RWPE2 (cell line): ENCODE measurements around the gene DENND5A.

Experiments
- ATAC-seq: fragments of 200-7000 bp; cut with Tn5 transposase; 3 replicates; pipeline ENCODE4 v1.9.1; 2021; ENCODE audit warnings: low read depth
- DNase-seq: peaks from one replicate; pipeline ENCODE4 v3.0.0-alpha.2; 2020; ENCODE audit warnings: low spot score
- H3K27ac ChIP-seq: fragments of 450-650 bp; 2 replicates; pipeline ENCODE4 v1.5.1; 2017; ENCODE audit warnings: mild to moderate bottlenecking; ENCODE audit not compliant: poor library complexity, severe bottlenecking
- H3K27me3 ChIP-seq: fragments of 250-450 bp; sonication (Bioruptor Pico); 2 replicates; pipeline ENCODE4 v1.5.1; 2021; ENCODE audit warnings: mild to moderate bottlenecking, moderate library complexity; ENCODE audit not compliant: insufficient read depth, poor library complexity, severe bottlenecking
- H3K36me3 ChIP-seq: fragments of 250-450 bp; sonication (Bioruptor Pico); 2 replicates; pipeline ENCODE4 v1.5.1; 2020; ENCODE audit warnings: low read depth, mild to moderate bottlenecking, moderate library complexity
- H3K4me1 ChIP-seq: fragments of 250-450 bp; sonication (Bioruptor Pico); 2 replicates; pipeline ENCODE4 v1.5.1; 2021; ENCODE audit warnings: mild to moderate bottlenecking, moderate library complexity; ENCODE audit not compliant: insufficient read depth, poor library complexity, severe bottlenecking
- H3K4me3 ChIP-seq: fragments of 250-450 bp; sonication (Bioruptor Pico); 2 replicates; pipeline ENCODE4 v1.5.1; 2021; ENCODE audit warnings: mild to moderate bottlenecking, moderate library complexity; ENCODE audit not compliant: severe bottlenecking
- H3K9me3 ChIP-seq: fragments of 250-450 bp; sonication (Bioruptor Pico); 2 replicates; pipeline ENCODE4 v1.5.1; 2021; ENCODE audit warnings: mild to moderate bottlenecking, moderate library complexity; ENCODE audit not compliant: severe bottlenecking
- CTCF ChIP-seq: fragments of 450-650 bp; IDR thresholded peaks from one replicate; pipeline ENCODE4 v1.5.1; 2017; ENCODE audit warnings: mild to moderate bottlenecking, moderate library complexity; ENCODE audit not compliant: poor library complexity, severe bottlenecking

DENND5A gene

GRCh38 chr11:9091044-9091922 is 173.9 kb downstream of the DENND5A start, which contains the start of gene SCUBE2:
SCUBE2 (minus strand) TSS chr11:9091599; CDS start chr11:9091528, 71 bp downstream.
- H3K4me3 ChIP-seq = peak within 1 kb of the TSS; percentile 40
- H3K9me3 ChIP-seq = no peaks in the 10 kb centered on the region
- no peak for TF ChIP-seq CTCF
- no peaks in the 10 kb centered on the region for H3K36me3 ChIP-seq
- DNase-seq (no peak), ATAC-seq (peak; percentile 56; the same call in 2 of the 3 replicates)
- peaks cover 22% of the 10 kb centered on the region for H3K27me3 ChIP-seq
- no peak within 1 kb of the TSS for H3K27ac ChIP-seq
- no peaks in the 10 kb centered on the region for H3K4me1 ChIP-seq

- ATAC-seq (no peak), DNase-seq (no peak)
- Histone ChIP-seq H3K4me1 (no peaks in the 10 kb centered on the region), H3K4me3 (peak overlapping the region; percentile 40), H3K36me3 (no peaks in the 10 kb centered on the region), H3K27ac (no peak overlapping the region), H3K27me3 (peaks cover 22% of the 10 kb centered on the region), H3K9me3 (no peaks in the 10 kb centered on the region)
- TF ChIP-seq CTCF = no peak
These were observed 174.6 kb downstream of the DENND5A start for GRCh38 chr11:9090488-9091043.

GRCh38 chr11:9089636-9090035 is 175.5 kb downstream of the DENND5A start:
- ATAC-seq (peak; percentile 28; the same call in 1 of the 3 replicates), DNase-seq (no peak)
- H3K27ac ChIP-seq = no peak overlapping the region
- peaks cover 22% of the 10 kb centered on the region for H3K27me3 ChIP-seq
- H3K4me1 ChIP-seq = no peaks in the 10 kb centered on the region
- no peak for TF ChIP-seq CTCF
- no peak overlapping the region for H3K4me3 ChIP-seq
- no peaks in the 10 kb centered on the region for H3K9me3 ChIP-seq
- H3K36me3 ChIP-seq = no peaks in the 10 kb centered on the region

GRCh38 chr11:9089061-9089460 is 176.1 kb downstream of the DENND5A start:
- Histone ChIP-seq H3K9me3 (no peaks in the 10 kb centered on the region), H3K4me3 (no peak overlapping the region), H3K27me3 (peaks cover 22% of the 10 kb centered on the region), H3K27ac (no peak overlapping the region), H3K36me3 (no peaks in the 10 kb centered on the region), H3K4me1 (no peaks in the 10 kb centered on the region)
- DNase-seq (no peak), ATAC-seq (no peak)
- TF ChIP-seq CTCF = no peak
